DMS114 treated with DMSO at 0.1 percent for 48 hours (cell line): ENCODE results near the gene HRG.
"Not testable (repeated sequence)": the region's sequence is repeated elsewhere in the genome, so short reads cannot be mapped to it uniquely, and the experiment has no call there.

Experiments
- DNase-seq: peaks from one replicate; lab custom pipeline; 2025; ENCODE audit not compliant: unreplicated experiment; lab: John Stamatoyannopoulos, UW

HRG gene

DNA sequence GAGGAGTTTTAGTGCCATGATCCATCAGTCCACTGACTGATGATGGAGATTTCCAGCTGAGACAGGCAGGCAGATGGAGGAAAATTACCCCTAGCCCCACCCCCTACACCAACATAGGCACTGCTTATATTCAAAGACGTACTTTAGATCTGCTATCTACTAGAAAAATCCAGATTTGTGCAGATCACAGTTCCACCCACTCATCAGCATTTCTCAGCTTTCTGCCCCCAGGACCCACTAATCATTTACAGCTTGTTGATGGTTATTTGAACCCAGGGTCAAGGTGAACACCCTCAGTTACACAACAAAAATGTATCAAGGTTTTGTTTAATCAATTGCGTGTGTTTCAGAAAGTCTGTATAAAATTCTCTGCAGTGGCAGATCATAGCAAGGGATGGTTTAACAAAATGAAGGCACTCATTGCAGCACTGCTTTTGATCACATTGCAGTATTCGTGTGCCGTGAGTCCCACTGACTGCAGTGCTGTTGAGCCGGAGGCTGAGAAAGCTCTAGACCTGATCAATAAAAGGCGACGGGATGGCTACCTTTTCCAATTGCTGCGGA lies at the start of gene HRG:
TSS of gene HRG (plus strand) at position 390 of the 564 bp plus-strand sequence. CDS start at position 408, 18 bp downstream.
- no peak for DNase-seq

GRCh38 chr3:186616299-186616617 lies 49.6 kb upstream of the HRG start:
- no peak for DNase-seq

- peak; percentile 59 for DNase-seq
Observed at GRCh38 chr3:186617036-186617946, 48.5 kb upstream of the HRG start.

DNA sequence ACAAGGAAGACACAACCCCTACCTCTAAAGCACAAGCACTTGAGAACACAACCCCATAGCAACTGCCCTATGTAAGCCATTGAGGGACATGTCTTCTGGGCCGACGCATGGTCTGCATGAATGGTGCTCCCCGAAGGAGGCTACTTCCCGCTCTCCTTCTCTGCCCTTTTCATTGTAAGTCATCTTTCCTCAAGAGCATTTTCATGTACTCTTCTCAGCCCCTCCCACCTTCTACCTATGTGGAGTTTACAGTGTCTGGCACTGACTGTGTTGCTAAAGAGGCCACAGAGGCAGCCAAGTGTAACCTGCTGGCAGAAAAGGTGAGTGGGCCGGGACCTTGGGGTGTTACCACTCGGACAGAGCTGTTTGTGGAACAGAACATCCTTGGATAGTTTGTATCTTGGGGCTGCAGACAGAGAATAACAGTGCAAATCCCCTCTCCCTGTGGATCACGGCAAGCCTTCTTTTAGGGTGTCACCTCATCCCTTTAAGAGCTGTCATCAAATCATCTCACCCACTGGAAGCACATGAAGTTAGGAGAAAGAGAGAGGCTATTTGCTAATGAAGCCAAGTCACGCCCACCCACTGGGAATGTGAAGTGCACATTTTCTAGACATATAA lies 47.4 kb upstream of the HRG start:
- no peak for DNase-seq

- DNase-seq: no peak
Observed at GRCh38 chr3:186619787-186620212, 46.0 kb upstream of the HRG start.

DNA sequence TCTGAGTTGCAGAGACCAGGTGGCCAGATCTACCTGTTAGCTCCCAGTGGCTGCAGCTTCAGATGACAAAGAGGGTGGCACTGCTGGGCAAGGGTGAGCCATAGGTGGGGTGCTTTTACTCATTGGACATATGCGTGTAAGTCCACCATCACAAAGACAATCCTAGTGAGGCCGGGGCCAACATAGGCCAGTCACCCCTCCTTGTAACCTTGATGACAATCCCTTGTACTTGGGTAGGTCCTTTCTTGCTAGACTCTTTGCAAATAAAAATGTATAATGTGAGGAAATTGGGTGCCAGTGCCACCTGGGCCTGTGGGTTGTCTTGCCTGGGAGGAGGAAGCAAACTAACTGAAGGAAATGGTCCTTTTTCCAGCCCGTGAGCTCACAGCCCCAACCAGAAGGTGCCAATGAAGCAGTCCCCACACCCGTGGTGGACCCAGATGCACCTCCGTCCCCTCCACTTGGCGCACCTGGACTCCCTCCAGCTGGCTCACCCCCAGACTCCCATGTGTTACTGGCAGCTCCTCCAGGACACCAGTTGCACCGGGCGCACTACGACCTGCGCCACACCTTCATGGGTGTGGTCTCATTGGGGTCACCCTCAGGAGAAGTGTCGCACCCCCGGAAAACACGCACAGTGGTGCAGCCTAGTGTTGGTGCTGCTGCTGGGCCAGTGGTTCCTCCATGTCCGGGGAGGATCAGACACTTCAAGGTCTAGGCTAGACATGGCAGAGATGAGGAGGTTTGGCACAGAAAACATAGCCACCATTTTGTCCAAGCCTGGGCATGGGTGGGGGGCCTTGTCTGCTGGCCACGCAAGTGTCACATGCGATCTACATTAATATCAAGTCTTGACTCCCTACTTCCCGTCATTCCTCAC lies 45.4 kb upstream of the HRG start:
- DNase-seq: no peak

GRCh38 chr3:186621894-186622650 lies 43.7 kb upstream of the HRG start:
- no peak for DNase-seq

DNA sequence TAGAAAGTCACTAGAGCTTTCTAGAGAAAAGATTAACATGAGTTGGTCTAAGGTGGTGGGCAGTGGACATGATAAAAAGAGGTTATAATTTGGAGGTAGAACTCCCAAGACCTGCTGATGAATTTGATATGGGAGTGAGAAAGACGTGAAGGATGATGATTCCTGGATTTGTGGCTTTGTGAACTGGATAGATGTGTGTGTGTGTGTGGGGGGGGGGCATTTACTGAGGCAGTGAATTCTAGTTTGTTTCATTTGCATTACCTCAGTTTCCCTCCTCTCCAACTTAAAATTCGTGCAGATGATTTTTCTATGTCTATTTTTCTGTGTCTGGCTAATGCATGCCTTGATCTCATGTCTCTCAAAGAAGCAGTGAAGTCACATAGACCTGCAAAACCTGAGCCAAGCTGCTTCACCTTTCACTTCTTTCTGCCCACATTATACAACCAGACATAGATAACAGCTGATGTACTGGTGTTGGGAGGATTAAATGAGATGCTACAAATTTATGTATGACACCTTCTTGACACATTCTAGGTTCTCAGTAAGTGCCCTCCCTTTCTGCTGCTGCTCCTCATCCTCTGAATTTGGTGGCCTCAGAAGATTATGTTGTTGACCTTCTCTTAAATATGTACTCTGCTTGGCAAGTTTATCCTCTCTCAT lies 43.0 kb upstream of the HRG start:
- no peak for DNase-seq

DNA sequence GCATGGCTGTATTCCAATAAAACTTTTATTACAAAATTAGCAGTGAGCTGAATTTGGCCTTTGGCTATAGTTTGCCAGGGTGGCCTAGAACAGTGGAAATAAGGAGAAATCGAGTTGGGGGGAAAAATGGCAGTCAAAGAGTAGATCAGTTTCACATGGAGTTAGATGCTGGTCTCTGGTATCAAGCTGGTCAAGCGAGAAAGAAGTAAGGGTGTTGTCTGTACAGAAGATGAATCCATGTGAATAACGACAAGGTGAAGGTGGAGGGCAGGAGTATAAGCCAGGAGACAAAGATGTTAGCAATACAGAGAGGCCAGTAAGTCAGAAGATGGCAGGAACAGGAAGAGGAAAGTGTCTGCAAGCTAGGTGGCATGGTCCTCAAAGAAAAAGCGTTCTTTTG lies 41.2 kb upstream of the HRG start:
- no peak for DNase-seq

- DNase-seq: no peak
Observed at GRCh38 chr3:186625600-186626042, 40.2 kb upstream of the HRG start.

GRCh38 chr3:186626254-186626847 lies 39.5 kb upstream of the HRG start:
- no peak for DNase-seq

GRCh38 chr3:186627852-186628414 lies 37.9 kb upstream of the HRG start:
- no peak for DNase-seq

GRCh38 chr3:186628756-186629155 lies 37.1 kb upstream of the HRG start:
- no peak for DNase-seq

DNA sequence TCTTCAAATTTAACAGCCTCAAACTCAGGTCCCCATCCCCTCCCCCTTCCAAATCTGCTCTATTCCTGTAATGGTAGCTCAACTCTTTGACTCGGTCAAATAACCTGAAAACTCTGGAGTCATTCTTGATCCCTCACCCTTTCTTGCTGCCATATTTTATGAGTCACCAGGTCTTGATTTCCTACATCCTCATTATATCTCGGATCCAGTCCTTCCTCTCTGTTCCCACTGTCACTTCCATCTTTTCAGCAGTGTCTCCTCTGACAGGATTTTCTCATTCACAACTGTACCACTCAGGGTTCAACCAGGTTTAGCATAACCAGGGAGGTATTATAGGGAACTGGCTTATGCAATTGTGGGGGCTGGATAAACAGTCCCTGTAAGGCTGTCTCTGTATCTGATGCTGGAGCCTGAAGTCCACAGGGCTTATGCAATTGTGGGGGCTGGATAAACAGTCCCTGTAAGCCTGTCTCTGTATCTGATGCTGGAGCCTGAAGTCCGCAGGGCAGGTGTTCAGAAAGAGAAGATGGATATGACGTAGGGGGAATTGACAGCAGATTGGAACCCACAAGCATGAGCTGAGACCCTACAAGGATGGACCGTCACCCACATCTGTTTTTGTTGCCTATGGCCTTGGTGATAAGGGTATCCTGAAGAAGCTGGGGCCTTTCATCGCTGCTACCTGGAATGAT lies 34.7 kb upstream of the HRG start:
- DNase-seq: no peak

DNA sequence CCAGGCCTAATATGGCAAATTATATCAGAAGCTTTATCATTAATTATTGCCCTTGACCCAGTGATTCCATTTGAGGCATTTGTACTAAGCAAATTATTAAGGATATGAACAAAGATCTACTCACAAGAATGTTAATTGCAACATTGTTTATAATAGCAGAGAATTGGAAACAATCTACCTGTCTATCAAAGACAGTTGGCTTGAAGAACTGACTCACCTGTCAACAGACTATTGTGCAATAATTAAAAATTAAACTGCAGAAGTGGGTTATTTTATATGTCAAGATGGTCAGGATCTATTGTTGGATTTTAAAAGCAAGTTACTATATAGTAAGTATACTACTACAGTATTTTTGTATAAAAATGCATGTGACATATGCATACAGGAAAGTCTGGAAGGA lies 32.3 kb upstream of the HRG start:
- no peak for DNase-seq

- not testable (repeated sequence) for DNase-seq
Observed at GRCh38 chr3:186634207-186634606, 31.6 kb upstream of the HRG start.

DNA sequence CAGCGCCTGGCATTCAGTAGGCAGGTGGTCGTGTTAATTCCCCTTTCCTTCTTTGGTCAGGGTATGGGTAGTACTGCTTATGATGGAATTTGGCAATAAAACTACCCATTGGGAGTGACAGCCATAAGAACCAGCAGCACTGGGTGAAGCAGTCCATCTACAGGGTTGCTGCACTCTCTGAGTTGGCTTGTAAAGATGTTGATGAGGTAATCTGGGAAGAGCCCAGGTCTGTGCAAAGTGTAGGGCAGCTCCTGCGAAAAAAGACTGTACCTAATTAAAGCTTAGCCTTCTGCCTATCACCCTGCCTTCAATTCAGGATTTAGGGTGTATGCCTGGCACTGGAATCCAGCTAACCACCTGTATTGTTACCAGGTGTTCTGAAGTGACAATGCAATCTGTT lies 30.3 kb upstream of the HRG start:
- DNase-seq: no peak

DNA sequence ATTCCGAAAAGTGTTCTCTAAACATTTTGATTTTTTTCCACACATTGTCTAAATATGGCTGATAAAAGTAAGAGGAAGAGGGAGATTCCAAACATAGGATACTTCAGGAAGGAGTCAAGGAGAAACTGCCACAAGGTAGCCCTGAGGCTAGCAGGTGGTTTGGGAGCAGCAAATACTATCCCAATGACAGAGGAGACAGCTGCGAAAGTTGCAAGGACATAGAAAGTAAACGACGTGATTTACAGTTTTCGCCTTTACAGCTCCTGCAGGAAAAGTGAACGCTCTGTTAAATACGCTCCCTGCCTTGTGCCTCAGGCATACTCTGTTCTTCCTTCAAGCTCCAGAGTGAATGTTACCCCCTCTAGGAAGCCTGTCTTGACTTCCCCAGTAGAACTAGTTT lies 29.3 kb upstream of the HRG start:
- no peak for DNase-seq

DNA sequence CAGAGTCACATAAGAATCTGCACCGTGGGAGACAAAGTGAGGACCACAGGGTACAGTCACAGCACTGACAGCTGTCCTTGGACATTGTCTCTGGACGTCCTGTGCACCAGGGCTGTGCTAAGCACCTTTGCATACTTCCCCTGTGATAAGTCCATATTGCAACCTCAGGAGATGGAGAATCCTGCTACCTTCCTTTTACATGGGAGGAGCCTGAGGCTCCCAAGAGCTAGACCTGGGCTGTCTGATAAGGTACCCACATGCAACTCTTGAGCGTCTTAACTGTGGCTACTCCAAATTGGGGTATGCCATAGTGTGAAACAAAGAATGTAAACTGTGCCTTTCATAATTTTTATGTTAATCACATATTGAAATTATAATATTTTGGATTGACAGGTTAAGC lies 28.1 kb upstream of the HRG start:
- no peak for DNase-seq
